ENCODE measurements around the gene RIMS4. TPM values are rescaled to one million over a fixed set of nuclear protein-coding genes. Genes with fewer than 3 reads are reported as not detected.
A peak's percentile ranks its signal among the peaks of the same experiment; 100 is the strongest.

Gene RIMS4
- total and polyA plus RNA-seq, 9 donors = 5.7 to 13.2 (median 10.1) TPM

- H3K27ac ChIP-seq (ENCODE audit: low read length) = no peak overlapping the region
- no peaks in the 10 kb centered on the region for H3K4me1 ChIP-seq (ENCODE audit: control insufficient read depth, insufficient read depth, low read length)
- no peaks in the 10 kb centered on the region for H3K9me3 ChIP-seq (replicated peaks; ENCODE audit: control insufficient read depth, low read depth, low read length)
- no peaks in the 10 kb centered on the region for H3K27me3 ChIP-seq (ENCODE audit: control insufficient read depth, insufficient read depth, low read length)
- DNase-seq = no peak
- 71% methylated on average over 1 of the region's 1 CpG for whole genome bisulfite sequencing (ENCODE audit: insufficient coverage)
- no peaks in the 10 kb centered on the region for H3K36me3 ChIP-seq (ENCODE audit: control insufficient read depth, insufficient read depth, low read length)
- no peak overlapping the region for H3K4me3 ChIP-seq (ENCODE audit: low read length)
Measured at GRCh38 chr20:44784688-44785087, 25.7 kb downstream of the RIMS4 start.

GRCh38 chr20:44781791-44782190 is 28.6 kb downstream of the RIMS4 start:
- no peaks in the 10 kb centered on the region for H3K27me3 ChIP-seq (ENCODE audit: control insufficient read depth, insufficient read depth, low read length)
- 61% methylated on average over 3 of the region's 3 CpGs for WGBS (ENCODE audit: insufficient coverage)
- H3K9me3 ChIP-seq (replicated peaks; ENCODE audit: control insufficient read depth, low read depth, low read length) = no peaks in the 10 kb centered on the region
- H3K4me1 ChIP-seq (ENCODE audit: control insufficient read depth, insufficient read depth, low read length) = no peaks in the 10 kb centered on the region
- DNase-seq = no peak
- no peak overlapping the region for H3K4me3 ChIP-seq (ENCODE audit: low read length)
- H3K27ac ChIP-seq (ENCODE audit: low read length) = no peak overlapping the region
- no peaks in the 10 kb centered on the region for H3K36me3 ChIP-seq (ENCODE audit: control insufficient read depth, insufficient read depth, low read length)

- Histone ChIP-seq H3K27ac (ENCODE audit: low read length) (no peak overlapping the region), H3K27me3 (ENCODE audit: control insufficient read depth, insufficient read depth, low read length) (no peaks in the 10 kb centered on the region), H3K4me1 (ENCODE audit: control insufficient read depth, insufficient read depth, low read length) (no peaks in the 10 kb centered on the region), H3K9me3 (replicated peaks; ENCODE audit: control insufficient read depth, low read depth, low read length) (no peaks in the 10 kb centered on the region), H3K4me3 (ENCODE audit: low read length) (no peak overlapping the region), H3K36me3 (ENCODE audit: control insufficient read depth, insufficient read depth, low read length) (no peaks in the 10 kb centered on the region)
- no peak for DNase-seq
- no CpG with 5 or more reads among the region's 3 CpGs for WGBS (ENCODE audit: insufficient coverage)
Measured at GRCh38 chr20:44781118-44781517, 29.2 kb downstream of the RIMS4 start.

DNA sequence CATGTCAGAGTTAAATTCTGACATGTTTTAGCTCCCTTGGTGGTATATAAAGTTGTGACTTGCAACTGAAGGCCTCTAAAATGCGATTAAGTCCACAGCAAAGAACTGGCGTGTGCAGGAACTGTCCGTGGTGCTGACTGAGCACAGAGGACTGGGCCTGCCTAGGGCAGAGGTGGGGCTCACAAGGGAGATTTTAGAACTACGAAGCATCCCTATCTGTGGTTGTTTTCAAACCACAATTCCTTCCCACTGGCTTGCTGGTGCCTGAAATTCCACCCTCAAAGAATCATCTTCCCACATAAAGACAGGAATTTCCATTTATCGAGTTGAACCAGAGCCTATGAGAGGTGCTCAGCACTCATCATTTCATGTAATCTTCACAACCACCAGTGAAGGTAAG is 30.1 kb downstream of the RIMS4 start:
- no peaks in the 10 kb centered on the region for H3K36me3 ChIP-seq (ENCODE audit: control insufficient read depth, insufficient read depth, low read length)
- no CpG with 5 or more reads among the region's 5 CpGs for WGBS (ENCODE audit: insufficient coverage)
- H3K27ac ChIP-seq (ENCODE audit: low read length) = no peak overlapping the region
- H3K4me1 ChIP-seq (ENCODE audit: control insufficient read depth, insufficient read depth, low read length) = no peaks in the 10 kb centered on the region
- H3K27me3 ChIP-seq (ENCODE audit: control insufficient read depth, insufficient read depth, low read length) = no peaks in the 10 kb centered on the region
- H3K4me3 ChIP-seq (ENCODE audit: low read length) = no peak overlapping the region
- DNase-seq = peak; percentile 74
- no peaks in the 10 kb centered on the region for H3K9me3 ChIP-seq (replicated peaks; ENCODE audit: control insufficient read depth, low read depth, low read length)

DNA sequence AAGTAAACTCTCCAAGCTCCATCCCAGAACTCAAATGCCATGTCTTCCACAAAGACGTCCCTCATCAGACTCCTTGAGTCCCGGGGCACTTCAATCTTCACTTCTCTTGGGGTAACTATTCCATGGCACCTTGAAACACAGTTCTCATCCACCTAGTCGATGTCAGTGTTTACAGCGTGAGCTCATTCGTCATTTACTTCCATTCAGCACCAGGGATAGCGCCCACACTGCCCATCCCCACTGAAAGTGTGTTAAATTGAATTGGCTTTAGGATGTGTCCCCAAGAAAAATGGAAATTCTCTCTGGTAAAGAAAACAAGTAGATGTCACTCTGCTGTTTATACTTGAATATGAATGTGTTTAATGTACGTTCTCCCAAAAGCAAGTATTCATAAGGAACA is 33.4 kb downstream of the RIMS4 start:
- Histone ChIP-seq H3K36me3 (ENCODE audit: control insufficient read depth, insufficient read depth, low read length) (no peaks in the 10 kb centered on the region), H3K4me3 (ENCODE audit: low read length) (no peak overlapping the region), H3K4me1 (ENCODE audit: control insufficient read depth, insufficient read depth, low read length) (no peaks in the 10 kb centered on the region), H3K27ac (ENCODE audit: low read length) (no peak overlapping the region), H3K27me3 (ENCODE audit: control insufficient read depth, insufficient read depth, low read length) (no peaks in the 10 kb centered on the region), H3K9me3 (replicated peaks; ENCODE audit: control insufficient read depth, low read depth, low read length) (no peaks in the 10 kb centered on the region)
- 31% methylated on average over 2 of the region's 7 CpGs for WGBS (ENCODE audit: insufficient coverage)
- DNase-seq = peak; percentile 45

DNA sequence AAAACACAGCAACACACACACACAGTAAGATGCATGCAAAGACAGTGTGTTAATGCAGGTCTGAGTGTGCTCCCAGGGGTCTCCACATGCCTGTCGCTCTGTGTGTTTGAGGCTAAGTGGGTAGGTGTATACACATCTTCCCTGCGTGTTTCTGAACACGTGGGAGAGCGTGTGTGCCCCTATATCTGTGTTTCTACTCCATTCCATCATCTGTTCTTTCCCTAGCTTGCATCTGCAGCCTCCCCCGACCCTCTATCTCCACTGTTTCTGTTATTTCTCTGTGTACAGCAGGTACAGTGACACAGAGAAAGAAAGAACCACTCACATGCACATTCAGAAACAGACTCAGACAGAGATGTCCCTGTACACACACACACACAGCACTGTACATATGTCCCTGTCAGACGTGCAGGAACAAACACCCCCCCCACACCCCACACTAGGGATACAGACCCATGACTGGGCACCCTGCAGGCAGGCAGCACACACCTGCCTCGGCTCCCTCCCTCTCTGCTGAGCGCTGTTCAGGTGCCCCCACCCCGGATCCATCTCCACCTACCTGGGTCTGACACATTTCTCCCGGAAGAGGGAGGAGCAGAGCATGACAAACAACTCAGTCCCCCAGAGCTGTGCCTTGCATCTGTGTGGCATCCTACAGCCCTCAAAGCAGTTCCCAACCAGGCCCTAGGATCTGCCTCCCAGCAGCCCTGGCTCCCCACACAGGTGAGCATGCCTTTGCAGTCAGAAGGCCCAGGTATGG is 37.1 kb downstream of the RIMS4 start:
- Histone ChIP-seq H3K4me3 (ENCODE audit: low read length) (no peak overlapping the region), H3K36me3 (ENCODE audit: control insufficient read depth, insufficient read depth, low read length) (no peaks in the 10 kb centered on the region), H3K4me1 (ENCODE audit: control insufficient read depth, insufficient read depth, low read length) (no peaks in the 10 kb centered on the region), H3K9me3 (replicated peaks; ENCODE audit: control insufficient read depth, low read depth, low read length) (no peaks in the 10 kb centered on the region), H3K27ac (ENCODE audit: low read length) (no peak overlapping the region), H3K27me3 (ENCODE audit: control insufficient read depth, insufficient read depth, low read length) (no peaks in the 10 kb centered on the region)
- 43% methylated on average over 6 of the region's 10 CpGs for WGBS (ENCODE audit: insufficient coverage)
- DNase-seq = no peak

- Histone ChIP-seq H3K4me3 (ENCODE audit: low read length) (no peak overlapping the region), H3K4me1 (ENCODE audit: control insufficient read depth, insufficient read depth, low read length) (no peaks in the 10 kb centered on the region), H3K27ac (ENCODE audit: low read length) (no peak overlapping the region), H3K27me3 (ENCODE audit: control insufficient read depth, insufficient read depth, low read length) (no peaks in the 10 kb centered on the region), H3K9me3 (replicated peaks; ENCODE audit: control insufficient read depth, low read depth, low read length) (no peaks in the 10 kb centered on the region), H3K36me3 (ENCODE audit: control insufficient read depth, insufficient read depth, low read length) (no peaks in the 10 kb centered on the region)
- DNase-seq = no peak
- WGBS (ENCODE audit: insufficient coverage) = 58% methylated on average over 5 of the region's 8 CpGs
Measured at GRCh38 chr20:44772636-44773035, 37.7 kb downstream of the RIMS4 start.

- DNase-seq = no peak
- Histone ChIP-seq H3K36me3 (ENCODE audit: control insufficient read depth, insufficient read depth, low read length) (no peaks in the 10 kb centered on the region), H3K27ac (ENCODE audit: low read length) (no peak overlapping the region), H3K4me3 (ENCODE audit: low read length) (no peak overlapping the region), H3K9me3 (replicated peaks; ENCODE audit: control insufficient read depth, low read depth, low read length) (no peaks in the 10 kb centered on the region), H3K4me1 (ENCODE audit: control insufficient read depth, insufficient read depth, low read length) (no peaks in the 10 kb centered on the region), H3K27me3 (ENCODE audit: control insufficient read depth, insufficient read depth, low read length) (no peaks in the 10 kb centered on the region)
- 78% methylated on average over 1 of the region's 8 CpGs for WGBS (ENCODE audit: insufficient coverage)
Measured at GRCh38 chr20:44771172-44771535, 39.2 kb downstream of the RIMS4 start.

DNA sequence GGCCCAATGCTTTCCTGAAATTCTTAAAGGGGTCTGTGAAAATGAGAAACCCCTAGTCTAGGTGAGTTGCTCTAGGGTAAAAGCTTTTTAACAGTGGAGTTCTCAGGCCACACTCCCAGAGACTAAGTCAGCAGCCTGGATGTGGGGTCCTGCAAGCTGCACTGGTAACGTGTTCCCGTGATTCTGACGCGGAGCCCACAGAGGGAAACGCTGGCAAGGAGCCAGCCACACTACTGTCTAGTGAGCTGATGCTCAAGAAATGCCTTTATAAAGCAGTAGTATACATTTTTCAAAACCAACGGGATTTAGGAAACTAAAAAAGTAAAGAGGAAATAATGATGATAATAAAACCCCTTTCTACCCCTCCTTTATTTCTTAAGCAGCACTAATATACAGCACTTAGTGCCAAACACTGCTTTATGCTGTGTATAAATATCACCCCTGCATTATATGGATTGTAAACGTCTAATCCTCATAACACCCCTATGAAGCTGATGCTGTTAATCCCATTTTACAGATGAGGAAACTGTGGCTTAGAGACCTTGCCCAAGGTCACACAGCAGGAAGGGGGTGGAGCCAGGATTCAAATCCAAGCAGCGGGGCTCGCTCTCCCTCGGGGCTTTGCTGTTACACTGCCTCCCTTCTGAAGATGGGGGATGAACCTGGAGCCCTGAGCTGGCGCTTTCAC is 39.7 kb downstream of the RIMS4 start:
- H3K27me3 ChIP-seq (ENCODE audit: control insufficient read depth, insufficient read depth, low read length) = no peaks in the 10 kb centered on the region
- no peak overlapping the region for H3K4me3 ChIP-seq (ENCODE audit: low read length)
- no peaks in the 10 kb centered on the region for H3K36me3 ChIP-seq (ENCODE audit: control insufficient read depth, insufficient read depth, low read length)
- WGBS (ENCODE audit: insufficient coverage) = 28% methylated on average over 5 of the region's 11 CpGs
- H3K9me3 ChIP-seq (replicated peaks; ENCODE audit: control insufficient read depth, low read depth, low read length) = no peaks in the 10 kb centered on the region
- no peaks in the 10 kb centered on the region for H3K4me1 ChIP-seq (ENCODE audit: control insufficient read depth, insufficient read depth, low read length)
- H3K27ac ChIP-seq (ENCODE audit: low read length) = no peak overlapping the region
- no peak for DNase-seq

DNA sequence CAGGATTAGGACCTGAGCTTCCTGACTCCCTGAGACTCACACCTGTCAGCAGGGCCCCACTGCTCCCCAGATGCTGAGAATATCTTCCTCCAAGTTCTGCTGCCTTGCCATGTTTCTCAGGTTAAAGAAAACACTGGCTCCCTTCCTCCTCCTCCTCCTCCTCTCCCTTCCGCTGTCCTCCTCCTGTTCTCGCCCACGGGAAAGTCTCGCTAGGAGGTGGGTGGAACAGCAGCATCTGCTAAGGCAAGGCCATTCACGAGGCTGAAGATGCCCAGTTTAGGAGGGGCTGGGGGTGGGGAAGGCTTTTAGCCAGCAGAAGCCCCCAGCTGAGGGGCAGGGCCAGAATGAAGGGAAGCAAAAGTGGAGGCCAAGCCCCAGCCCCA is 40.9 kb downstream of the RIMS4 start:
- Histone ChIP-seq H3K9me3 (replicated peaks; ENCODE audit: control insufficient read depth, low read depth, low read length) (no peaks in the 10 kb centered on the region), H3K4me3 (ENCODE audit: low read length) (no peak overlapping the region), H3K4me1 (ENCODE audit: control insufficient read depth, insufficient read depth, low read length) (no peaks in the 10 kb centered on the region), H3K27me3 (ENCODE audit: control insufficient read depth, insufficient read depth, low read length) (no peaks in the 10 kb centered on the region), H3K27ac (ENCODE audit: low read length) (no peak overlapping the region), H3K36me3 (ENCODE audit: control insufficient read depth, insufficient read depth, low read length) (no peaks in the 10 kb centered on the region)
- WGBS (ENCODE audit: insufficient coverage) = 44% methylated on average over 2 of the region's 5 CpGs
- DNase-seq = no peak

Measured in muscle of leg (tissue), 11 donors.